NCI-H1694 treated with DMSO at 0.1 percent for 48 hours (cell line): Measurements from ENCODE around the gene PPP2R2C.

Experiments used
- DNase-seq: peaks from one replicate; lab custom pipeline; 2025; lab: John Stamatoyannopoulos, UW

The PPP2R2C gene

GRCh38 chr4:6425336-6425735 lies 47.1 kb downstream of the PPP2R2C start:
- no peak for DNase-seq

GRCh38 chr4:6424425-6424824 lies 48.0 kb downstream of the PPP2R2C start:
- DNase-seq = no peak

- no peak for DNase-seq
Observed at GRCh38 chr4:6423575-6423974, 48.8 kb downstream of the PPP2R2C start.

GRCh38 chr4:6422866-6423265 lies 49.5 kb downstream of the PPP2R2C start:
- no peak for DNase-seq

GRCh38 chr4:6422105-6422504 lies 50.3 kb downstream of the PPP2R2C start:
- DNase-seq = no peak

- DNase-seq = no peak
Observed at GRCh38 chr4:6421397-6421796, 51.0 kb downstream of the PPP2R2C start.

GRCh38 chr4:6420972-6421371 lies 51.4 kb downstream of the PPP2R2C start:
- no peak for DNase-seq

GRCh38 chr4:6420036-6420435 lies 52.4 kb downstream of the PPP2R2C start:
- no peak for DNase-seq

- no peak for DNase-seq
Observed at GRCh38 chr4:6419452-6420028, 52.9 kb downstream of the PPP2R2C start.

GRCh38 chr4:6418193-6418755 lies 54.1 kb downstream of the PPP2R2C start:
- DNase-seq = no peak

GRCh38 chr4:6417516-6418050 lies 54.8 kb downstream of the PPP2R2C start:
- no peak for DNase-seq

GRCh38 chr4:6416518-6417286 lies 55.7 kb downstream of the PPP2R2C start:
- DNase-seq = peak; percentile 43

GRCh38 chr4:6415031-6415705 lies 57.2 kb downstream of the PPP2R2C start:
- no peak for DNase-seq

GRCh38 chr4:6414578-6414977 lies 57.8 kb downstream of the PPP2R2C start:
- DNase-seq = no peak

GRCh38 chr4:6410664-6411063 lies 61.8 kb downstream of the PPP2R2C start:
- DNase-seq = no peak

GRCh38 chr4:6410068-6410467 lies 62.3 kb downstream of the PPP2R2C start:
- peak; percentile 60 for DNase-seq

GRCh38 chr4:6409381-6409780 lies 63.0 kb downstream of the PPP2R2C start:
- no peak for DNase-seq

GRCh38 chr4:6408263-6408662 lies 64.2 kb downstream of the PPP2R2C start:
- DNase-seq = no peak

- no peak for DNase-seq
Observed at GRCh38 chr4:6405397-6405706, 67.1 kb downstream of the PPP2R2C start.

GRCh38 chr4:6404611-6405396 lies 67.6 kb downstream of the PPP2R2C start:
- no peak for DNase-seq

- peak; percentile 22 for DNase-seq
Observed at GRCh38 chr4:6403400-6403685, 69.1 kb downstream of the PPP2R2C start.
